Brain pericyte (primary cell): ENCODE data around the gene PRR5L.

Experiments used
- DNase-seq: peaks from one replicate; pipeline ENCODE4 v3.0.0-alpha.2; 2012; ENCODE audit warnings: low read depth, low spot score

Gene PRR5L

GRCh38 chr11:36432738-36433137 is 136.7 kb downstream of the PRR5L start:
- DNase-seq: no peak

GRCh38 chr11:36436064-36436463 is 140.0 kb downstream of the PRR5L start:
- DNase-seq: no peak

GRCh38 chr11:36436589-36436988 is 140.5 kb downstream of the PRR5L start:
- DNase-seq: no peak

- DNase-seq: no peak
These were observed 141.3 kb downstream of the PRR5L start for GRCh38 chr11:36437413-36437812.

GRCh38 chr11:36438126-36438525 is 142.0 kb downstream of the PRR5L start:
- no peak for DNase-seq

- DNase-seq: no peak
These were observed 145.6 kb downstream of the PRR5L start for GRCh38 chr11:36441610-36442208.

- no peak for DNase-seq
These were observed 147.6 kb downstream of the PRR5L start for GRCh38 chr11:36443661-36444060.

- no peak for DNase-seq
These were observed 150.0 kb downstream of the PRR5L start for GRCh38 chr11:36446135-36446534.

GRCh38 chr11:36447514-36447913 is 151.4 kb downstream of the PRR5L start:
- DNase-seq: no peak

GRCh38 chr11:36447947-36448346 is 151.9 kb downstream of the PRR5L start:
- no peak for DNase-seq

GRCh38 chr11:36449561-36450096 is 153.5 kb downstream of the PRR5L start:
- DNase-seq: no peak

- no peak for DNase-seq
These were observed 154.1 kb downstream of the PRR5L start for GRCh38 chr11:36450110-36450572.

GRCh38 chr11:36451045-36451444 is 155.0 kb downstream of the PRR5L start:
- no peak for DNase-seq

- no peak for DNase-seq
These were observed 155.6 kb downstream of the PRR5L start for GRCh38 chr11:36451681-36452080.

- DNase-seq: peak; percentile 46
These were observed 156.3 kb downstream of the PRR5L start for GRCh38 chr11:36452236-36452940.

- DNase-seq: no peak
These were observed 156.9 kb downstream of the PRR5L start for GRCh38 chr11:36452961-36453360.

GRCh38 chr11:36453678-36454077 is 157.6 kb downstream of the PRR5L start:
- no peak for DNase-seq

- DNase-seq: no peak
These were observed 158.5 kb downstream of the PRR5L start for GRCh38 chr11:36454551-36454940.

GRCh38 chr11:36454941-36455631 is 159.0 kb downstream of the PRR5L start:
- peak; percentile 20 for DNase-seq

- peak; percentile 90 for DNase-seq
These were observed 159.6 kb downstream of the PRR5L start for GRCh38 chr11:36455658-36456111.

GRCh38 chr11:36456156-36456555 is 160.1 kb downstream of the PRR5L start:
- no peak for DNase-seq

- no peak for DNase-seq
These were observed 162.2 kb downstream of the PRR5L start for GRCh38 chr11:36458129-36458915.
